ENCODE results near the gene EPHB2.

The EPHB2 gene

GRCh38 chr1:22921452-22922126 lies 210.9 kb downstream of the EPHB2 start:
- TF ChIP-seq SIN3A (IDR thresholded peaks at IDR 0.05; ENCODE audit: borderline replicate concordance, insufficient read depth, low read length) (no peak), TAF1 (IDR thresholded peaks at IDR 0.05; ENCODE audit: borderline replicate concordance, insufficient read depth, low read length) (no peak), POLR2AphosphoS5 (IDR thresholded peaks at IDR 0.05; ENCODE audit: low read depth, low read length) (no peak), REST (IDR thresholded peaks at IDR 0.05; ENCODE audit: insufficient read depth in 1 of 2, low read depth in 2 of 2, low read length in 2 of 2) (no peak), FOXP2 (optimal IDR thresholded peaks at IDR 0.05; ENCODE audit: borderline replicate concordance, extremely low read depth, extremely low read length, insufficient read depth) (no peak)

- no peak for TF ChIP-seq REST (IDR thresholded peaks at IDR 0.05; ENCODE audit: insufficient read depth in 1 of 2, low read depth in 2 of 2, low read length in 2 of 2)
- no peak for TF ChIP-seq SIN3A (IDR thresholded peaks at IDR 0.05; ENCODE audit: borderline replicate concordance, insufficient read depth, low read length)
Measured at GRCh38 chr1:22922640-22923039, 212.0 kb downstream of the EPHB2 start.

- TF ChIP-seq POLR2AphosphoS5 (IDR thresholded peaks at IDR 0.05; ENCODE audit: low read depth, low read length) = no peak
Measured at GRCh38 chr1:22925111-22925510, 214.5 kb downstream of the EPHB2 start.

DNA sequence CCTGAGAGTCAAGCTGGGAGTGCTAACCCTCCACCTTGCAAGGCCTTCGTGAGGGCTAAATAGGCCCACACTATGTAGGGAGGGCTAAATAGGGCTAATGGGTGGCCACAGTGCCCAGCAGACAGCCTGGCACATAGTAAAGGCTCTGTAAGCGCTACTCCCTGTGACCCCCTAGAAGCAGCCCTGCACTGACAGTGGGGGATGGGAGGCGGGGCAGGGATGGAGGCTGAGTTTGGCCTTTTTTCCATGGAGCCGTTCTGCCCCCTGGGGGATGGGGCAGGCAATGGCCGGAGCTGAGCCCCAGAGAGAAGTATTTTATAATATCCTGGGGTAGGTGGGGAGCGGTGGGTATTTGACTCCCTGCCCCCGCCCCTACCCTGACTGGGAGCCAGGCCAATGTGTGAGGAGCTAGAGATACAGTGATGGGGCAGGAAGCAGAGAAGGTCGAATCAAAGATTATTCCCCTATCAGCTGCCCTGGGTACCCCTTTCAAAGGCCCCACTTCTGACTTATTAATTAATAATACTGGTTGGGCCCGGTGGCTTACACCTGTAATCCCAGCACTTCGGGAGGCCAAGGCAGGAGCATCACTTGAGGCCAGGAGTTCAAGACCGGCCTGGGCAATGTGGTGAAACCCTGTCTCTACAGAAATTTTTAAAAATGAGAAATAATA lies 219.7 kb downstream of the EPHB2 start:
- TF ChIP-seq POLR2AphosphoS5 (IDR thresholded peaks at IDR 0.05; ENCODE audit: low read depth, low read length) (no peak), REST (IDR thresholded peaks at IDR 0.05; ENCODE audit: insufficient read depth in 1 of 2, low read depth in 2 of 2, low read length in 2 of 2) (no peak), FOXP2 (optimal IDR thresholded peaks at IDR 0.05; ENCODE audit: borderline replicate concordance, extremely low read depth, extremely low read length, insufficient read depth) (no peak), TAF1 (IDR thresholded peaks at IDR 0.05; ENCODE audit: borderline replicate concordance, insufficient read depth, low read length) (no peak), SIN3A (IDR thresholded peaks at IDR 0.05; ENCODE audit: borderline replicate concordance, insufficient read depth, low read length) (no peak)

DNA sequence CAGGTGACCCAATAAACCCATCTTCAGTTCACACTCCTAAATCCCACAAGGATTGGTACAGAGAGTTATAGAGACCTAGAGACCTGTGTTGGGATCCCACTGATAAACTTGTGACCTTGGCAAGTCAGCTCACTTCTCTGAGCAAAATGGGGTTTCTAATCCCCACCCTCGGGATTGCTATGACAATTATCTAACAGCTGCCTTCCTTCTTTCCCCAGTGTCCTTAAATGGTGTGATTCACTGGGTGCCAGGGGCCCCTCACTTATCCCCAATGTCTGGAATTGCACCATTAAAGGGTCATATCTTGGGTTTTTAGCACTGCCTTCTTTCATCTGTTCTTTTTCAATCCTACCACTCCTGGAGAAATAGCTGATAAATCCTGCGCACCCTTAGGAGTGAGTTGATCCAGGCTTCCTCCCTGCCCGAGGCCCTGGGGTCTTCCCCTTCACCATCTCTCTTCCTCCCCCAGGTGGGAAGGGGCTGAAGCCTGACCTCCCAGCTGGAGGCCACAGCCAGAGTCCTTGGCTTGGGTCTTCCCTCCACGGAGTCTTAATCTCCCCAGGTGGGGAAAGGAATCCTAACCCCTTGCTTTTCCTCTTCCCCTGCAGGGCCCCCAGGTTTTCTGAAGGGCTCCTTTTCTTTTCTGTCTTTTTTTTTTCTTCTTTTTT lies 222.3 kb downstream of the EPHB2 start:
- TF ChIP-seq SIN3A (IDR thresholded peaks at IDR 0.05; ENCODE audit: borderline replicate concordance, insufficient read depth, low read length) = no peak
- no peak for TF ChIP-seq FOXP2 (optimal IDR thresholded peaks at IDR 0.05; ENCODE audit: borderline replicate concordance, extremely low read depth, extremely low read length, insufficient read depth)
- TF ChIP-seq POLR2AphosphoS5 (IDR thresholded peaks at IDR 0.05; ENCODE audit: low read depth, low read length) = no peak
- TF ChIP-seq TAF1 (IDR thresholded peaks at IDR 0.05; ENCODE audit: borderline replicate concordance, insufficient read depth, low read length) = no peak
- TF ChIP-seq REST (IDR thresholded peaks at IDR 0.05; ENCODE audit: insufficient read depth in 1 of 2, low read depth in 2 of 2, low read length in 2 of 2) = no peak

All from PFSK-1 (cell line).